VCaP (cell line): ENCODE data around the gene ZNF577.

ENCODE experiments used
- H3K27ac ChIP-seq: fragments of 450-650 bp; 2 replicates; pipeline ENCODE4 v1.5.1; 2017
- CTCF ChIP-seq: fragments of 450-650 bp; conservative IDR thresholded peaks from 2 replicates; pipeline ENCODE4 v1.5.1; 2017; ENCODE audit warnings: mild to moderate bottlenecking, moderate library complexity

The ZNF577 gene

GRCh38 chr19:51891193-51891747, 3.5 kb upstream of the ZNF577 start:
- TF ChIP-seq CTCF: no peak
- no peak overlapping the region for H3K27ac ChIP-seq

GRCh38 chr19:51889934-51890333, 2.2 kb upstream of the ZNF577 start:
- H3K27ac ChIP-seq: no peak overlapping the region
- no peak for TF ChIP-seq CTCF

- H3K27ac ChIP-seq: no peak overlapping the region
- no peak for TF ChIP-seq CTCF
Observed at GRCh38 chr19:51884713-51885112, 3.0 kb downstream of the ZNF577 start.

- no peak overlapping the region for H3K27ac ChIP-seq
- no peak for TF ChIP-seq CTCF
Observed at GRCh38 chr19:51882518-51882917, 5.2 kb downstream of the ZNF577 start.

GRCh38 chr19:51873097-51873496, 14.7 kb downstream of the ZNF577 start:
- no peak for TF ChIP-seq CTCF
- no peak overlapping the region for H3K27ac ChIP-seq

- H3K27ac ChIP-seq: no peak overlapping the region
- TF ChIP-seq CTCF: no peak
Observed at GRCh38 chr19:51861870-51862622, 25.7 kb downstream of the ZNF577 start.

GRCh38 chr19:51837145-51837544, 50.6 kb downstream of the ZNF577 start:
- no peak overlapping the region for H3K27ac ChIP-seq
- no peak for TF ChIP-seq CTCF
